ENCODE results near the gene MAFG.

Gene MAFG

DNA sequence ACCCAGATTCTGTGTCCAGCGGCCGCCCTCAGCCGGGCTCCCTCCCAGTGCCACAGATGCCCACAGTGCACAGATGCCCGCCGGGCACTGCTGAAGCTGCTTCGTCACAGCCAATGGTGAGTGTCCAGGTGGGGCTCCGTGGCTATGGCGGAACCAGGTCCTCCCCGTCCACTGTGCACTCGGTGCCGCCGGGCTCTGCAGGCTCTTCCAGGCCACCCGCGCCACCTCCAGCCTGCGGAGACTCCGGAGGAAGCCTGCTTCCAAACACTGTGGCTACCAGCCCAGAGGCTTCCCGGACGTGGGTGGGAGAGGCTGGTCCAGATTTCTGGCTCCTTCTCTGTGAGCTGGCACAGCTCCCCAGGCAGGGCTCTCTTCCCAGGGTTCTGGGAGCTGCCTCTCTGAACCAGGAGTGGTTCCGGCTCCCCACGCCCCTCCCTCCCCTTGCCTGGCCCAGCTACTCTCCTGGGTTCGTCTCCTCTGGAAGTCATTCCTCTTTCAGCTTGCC lies 12.4 kb upstream of the MAFG start:
- no peak for TF ChIP-seq CTCF (conservative IDR thresholded peaks at IDR 0.05)

GRCh38 chr17:81939218-81939617 lies 11.7 kb upstream of the MAFG start:
- no peak for TF ChIP-seq CTCF (conservative IDR thresholded peaks at IDR 0.05)

More for the DNA sequence above, 12.4 kb upstream of the MAFG start:
- H3K27ac ChIP-seq, result no peak overlapping the region

GRCh38 chr17:81935709-81936084 lies 8.2 kb upstream of the MAFG start:
- peak overlapping the region; percentile 91 for H3K27ac ChIP-seq
- TF ChIP-seq CTCF (conservative IDR thresholded peaks at IDR 0.05), result no peak

More at GRCh38 chr17:81939218-81939617, 11.7 kb upstream of the MAFG start:
- no peak overlapping the region for H3K27ac ChIP-seq

- TF ChIP-seq CTCF (conservative IDR thresholded peaks at IDR 0.05), result no peak
- no peak overlapping the region; the same call in 1 of the 2 replicates for H3K27ac ChIP-seq
Measured at GRCh38 chr17:81934850-81935708, 7.5 kb upstream of the MAFG start.

DNA sequence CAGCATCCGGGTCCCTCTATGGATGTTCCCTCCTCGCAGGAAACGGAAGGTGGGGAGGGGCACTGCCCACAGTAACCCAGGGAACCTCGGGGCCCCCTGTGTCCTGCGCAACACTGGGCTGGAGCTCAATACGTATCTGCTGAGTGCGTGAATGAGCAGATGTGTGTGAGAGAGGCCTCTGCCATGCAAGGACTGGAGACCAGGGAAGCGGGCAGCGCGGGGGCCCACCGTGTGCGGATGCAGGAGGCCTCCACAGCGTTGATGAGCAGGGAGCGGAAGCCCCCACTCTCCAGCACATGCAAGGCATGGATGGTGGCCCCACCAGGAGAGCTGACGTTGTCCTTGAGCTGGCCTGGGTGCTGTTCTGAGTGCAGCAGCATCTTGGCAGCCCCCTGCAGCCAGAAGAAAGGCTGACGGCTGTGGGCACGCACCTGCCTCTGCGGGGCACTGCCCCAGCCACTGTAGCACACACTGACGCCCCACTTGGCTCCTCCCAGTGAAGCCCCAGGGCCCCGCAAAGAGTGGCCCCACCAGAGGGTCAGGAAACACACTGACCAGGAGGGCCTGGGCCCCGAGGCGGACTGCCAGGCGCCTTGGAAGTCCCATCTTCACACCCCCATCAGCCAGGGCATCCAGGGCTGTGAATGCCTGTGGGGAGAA lies 6.7 kb upstream of the MAFG start:
- no peak for TF ChIP-seq CTCF (conservative IDR thresholded peaks at IDR 0.05)
- no peak overlapping the region for H3K27ac ChIP-seq

DNA sequence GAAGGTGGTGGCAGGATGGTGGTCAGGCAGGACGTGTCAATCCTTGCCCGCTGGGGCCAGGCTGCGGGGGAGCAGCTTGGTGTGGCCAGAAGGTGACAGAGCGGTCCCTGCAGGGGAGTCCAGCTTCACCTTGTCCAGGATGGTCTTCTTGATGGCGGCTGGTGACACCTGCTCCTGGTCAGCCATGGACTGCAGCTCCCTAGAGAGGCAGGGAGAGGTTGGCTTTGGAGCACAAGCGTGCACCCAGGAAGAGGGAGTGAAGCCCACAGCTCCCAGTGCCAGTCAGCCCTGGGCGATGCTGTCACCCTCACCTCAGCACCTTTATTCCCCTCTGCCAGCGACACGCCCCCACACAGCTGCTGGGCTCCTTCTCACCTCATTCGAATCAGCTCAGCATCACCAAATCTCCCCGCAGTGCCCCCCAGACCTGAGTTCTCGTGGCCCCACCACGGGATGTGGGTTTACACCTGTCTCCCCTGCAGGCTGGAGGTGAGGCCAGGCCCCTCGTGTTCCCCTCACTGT lies 5.7 kb upstream of the MAFG start:
- TF ChIP-seq CTCF (conservative IDR thresholded peaks at IDR 0.05), result no peak
- H3K27ac ChIP-seq, result no peak overlapping the region

DNA sequence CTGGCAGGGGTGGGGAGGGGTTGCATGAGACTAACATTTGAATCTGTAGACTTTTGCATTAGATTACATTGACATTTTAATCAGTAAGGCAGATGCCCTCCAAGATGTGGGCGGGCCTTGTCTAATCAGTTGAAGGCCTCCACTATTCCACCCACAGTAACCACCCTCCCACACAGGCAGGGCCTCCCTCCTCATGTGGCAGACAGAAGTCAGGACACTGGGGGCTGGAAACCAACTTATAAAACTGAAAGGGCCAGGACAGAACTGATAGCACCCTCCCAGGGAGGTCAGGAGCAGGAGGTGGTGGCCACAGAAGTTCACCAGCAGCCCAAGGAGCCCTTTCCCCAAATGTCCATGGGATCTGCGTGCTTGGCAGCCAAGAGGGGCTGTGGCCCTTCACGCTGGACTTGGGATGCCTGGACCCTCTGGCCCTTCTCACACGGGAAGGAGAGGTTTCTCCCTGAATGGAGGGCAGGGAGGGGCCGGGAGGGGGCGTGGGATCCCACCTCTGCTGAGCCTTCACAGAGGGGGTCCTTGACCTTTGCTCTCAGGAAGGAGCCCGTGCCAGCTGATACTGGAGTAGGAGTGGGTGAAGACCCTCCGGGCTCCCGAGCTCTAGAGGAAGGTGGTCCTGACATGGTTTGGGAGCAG lies 4.9 kb upstream of the MAFG start:
- no peak overlapping the region for H3K27ac ChIP-seq
- TF ChIP-seq CTCF (conservative IDR thresholded peaks at IDR 0.05), result no peak

Measured in VCaP (cell line).